GM23338 (cell line): ENCODE data around the gene SARDH. TPM values are rescaled to one million over a fixed set of nuclear protein-coding genes. Genes with fewer than 3 reads are reported as not detected.

Experiments used
- ATAC-seq: fragments of 200-7000 bp; cut with Tn5 transposase; 3 replicates; pipeline ENCODE4 v1.9.1; 2020
- DNase-seq: peaks from one replicate; pipeline ENCODE4 v3.0.0-alpha.2; 2015; ENCODE audit warnings: low spot score
- H2AFZ ChIP-seq: fragments of 200-600 bp; sonication (generic); 2 replicates; pipeline ENCODE4 v1.8.0; 2016; ENCODE audit warnings: antibody characterized with exemption, mild to moderate bottlenecking, moderate library complexity
- H3F3A ChIP-seq: fragments of 200-600 bp; sonication (generic); replicated peaks from 2 replicates; pipeline ENCODE4 v1.8.0; 2017; ENCODE audit warnings: antibody characterized with exemption, mixed run types, low read depth
- H3K27ac ChIP-seq: fragments of 200-600 bp; sonication (generic); 2 replicates; pipeline ENCODE4 v1.6.1; 2016; ENCODE audit warnings: low read depth
- H3K27me3 ChIP-seq: fragments of 200-600 bp; sonication (generic); 2 replicates; pipeline ENCODE4 v1.8.0; 2016; ENCODE audit warnings: mild to moderate bottlenecking, mixed run types, moderate library complexity; ENCODE audit not compliant: insufficient read depth
- H3K36me3 ChIP-seq: fragments of 200-600 bp; sonication (generic); 2 replicates; pipeline ENCODE4 v1.8.0; 2016; ENCODE audit warnings: mild to moderate bottlenecking; ENCODE audit not compliant: insufficient read depth
- H3K4me1 ChIP-seq: fragments of 200-600 bp; sonication (generic); 2 replicates; pipeline ENCODE4 v1.8.0; 2016; ENCODE audit warnings: mild to moderate bottlenecking, moderate library complexity; ENCODE audit not compliant: insufficient read depth
- H3K4me2 ChIP-seq: fragments of 200-600 bp; sonication (generic); 2 replicates; pipeline ENCODE4 v1.7.1; 2017; ENCODE audit warnings: mixed run types
- H3K4me3 ChIP-seq: fragments of 200-600 bp; sonication (generic); 2 replicates; pipeline ENCODE4 v1.6.1; 2016; ENCODE audit warnings: mixed run types
- H3K79me2 ChIP-seq: fragments of 200-600 bp; sonication (generic); replicated peaks from 2 replicates; pipeline ENCODE4 v1.8.0; 2017; ENCODE audit warnings: mild to moderate bottlenecking; ENCODE audit not compliant: insufficient read depth
- H3K9me2 ChIP-seq: fragments of 200-600 bp; sonication (generic); 2 replicates; pipeline ENCODE4 v1.8.0; 2017; ENCODE audit not compliant: insufficient read depth
- H4K20me1 ChIP-seq: fragments of 200-600 bp; sonication (generic); replicated peaks from 2 replicates; pipeline ENCODE4 v1.8.0; 2017; ENCODE audit warnings: mild to moderate bottlenecking; ENCODE audit not compliant: insufficient read depth
- H3K27ac Mint-ChIP-seq: 2 replicates; pipeline ENCODE4 v1.8.0; 2020; ENCODE audit warnings: inconsistent platforms, mild to moderate bottlenecking, moderate library complexity, mixed read lengths
- H3K27me3 Mint-ChIP-seq: 3 replicates; pipeline ENCODE4 v1.8.0; 2022; ENCODE audit warnings: low read depth, mild to moderate bottlenecking, moderate library complexity, mixed read lengths, inconsistent platforms; ENCODE audit not compliant: insufficient read depth, poor library complexity
- H3K36me3 Mint-ChIP-seq: 3 replicates; pipeline ENCODE4 v1.8.0; 2021; ENCODE audit warnings: low read depth, mild to moderate bottlenecking, inconsistent platforms, moderate library complexity, mixed read lengths
- H3K4me1 Mint-ChIP-seq: 3 replicates; pipeline ENCODE4 v1.8.0; 2020; ENCODE audit warnings: mild to moderate bottlenecking, inconsistent platforms, mixed read lengths
- H3K4me3 Mint-ChIP-seq: 3 replicates; pipeline ENCODE4 v1.8.0; 2021; ENCODE audit warnings: moderate library complexity, mild to moderate bottlenecking, inconsistent platforms, mixed read lengths
- H3K9me3 Mint-ChIP-seq: 3 replicates; pipeline ENCODE4 v1.8.0; 2020; ENCODE audit warnings: moderate library complexity, mild to moderate bottlenecking, inconsistent platforms, mixed read lengths
- CREB1 ChIP-seq: fragments of 250-450 bp; sonication (Bioruptor Pico); IDR thresholded peaks from 2 replicates; pipeline ENCODE4 v1.5.0; 2020; ENCODE audit warnings: low read depth, mild to moderate bottlenecking, moderate library complexity
- CTCF ChIP-seq, 2 experiments: fragments of 200-600 bp in 1 of 2; sonication (generic) in 1 of 2; conservative IDR thresholded peaks; 2 replicates each; pipeline versions ENCODE4 v1.5.1 to v1.6.1; 2016 to 2017; ENCODE audit warnings: antibody characterized with exemption in 2 of 2, low read depth in 2 of 2, mild to moderate bottlenecking in 2 of 2, moderate library complexity in 1 of 2
- ETS1 ChIP-seq: IDR thresholded peaks from 2 replicates; pipeline ENCODE4 v1.6.1; 2016; ENCODE audit warnings: antibody characterized with exemption
- EZH2 ChIP-seq: fragments of 200-600 bp; sonication (generic); IDR thresholded peaks from one replicate; pipeline ENCODE4 v1.8.0; 2017; ENCODE audit warnings: antibody characterized with exemption, mild to moderate bottlenecking, low read depth; ENCODE audit not compliant: unreplicated experiment
- EZH2phosphoT487 ChIP-seq: fragments of 200-600 bp; sonication (generic); IDR thresholded peaks from one replicate; pipeline ENCODE4 v1.8.1; 2018; ENCODE audit warnings: antibody characterized with exemption; ENCODE audit not compliant: unreplicated experiment
- JUNB ChIP-seq: IDR thresholded peaks from one replicate; pipeline ENCODE4 v1.6.1; 2016; ENCODE audit warnings: antibody characterized with exemption; ENCODE audit not compliant: unreplicated experiment
- NANOG ChIP-seq: IDR thresholded peaks from 2 replicates; pipeline ENCODE4 v1.6.1; 2016; ENCODE audit warnings: antibody characterized with exemption, borderline replicate concordance
- POLR2AphosphoS5 ChIP-seq: IDR thresholded peaks from 2 replicates; pipeline ENCODE4 v1.6.1; 2016; ENCODE audit warnings: antibody characterized with exemption, low read depth
- REST ChIP-seq: IDR thresholded peaks from one replicate; pipeline ENCODE4 v1.6.1; 2018; ENCODE audit warnings: antibody characterized with exemption; ENCODE audit not compliant: unreplicated experiment
- STAT1 ChIP-seq: IDR thresholded peaks from one replicate; pipeline ENCODE4 v1.6.1; 2016; ENCODE audit warnings: antibody characterized with exemption; ENCODE audit not compliant: unreplicated experiment
- ZNF114 ChIP-seq: fragments of 250-450 bp; sonication (Bioruptor Pico); IDR thresholded peaks from 2 replicates; pipeline ENCODE4 v1.5.0; 2020; ENCODE audit warnings: mild to moderate bottlenecking, moderate library complexity
- ZNF331 ChIP-seq: fragments of 250-450 bp; sonication (Bioruptor Pico); IDR thresholded peaks from 2 replicates; pipeline ENCODE4 v1.5.0; 2020; ENCODE audit warnings: low read depth, mild to moderate bottlenecking, moderate library complexity
- ZNF462 ChIP-seq: fragments of 250-450 bp; sonication (Bioruptor Pico); IDR thresholded peaks from 2 replicates; pipeline ENCODE4 v1.5.0; 2020; ENCODE audit warnings: mild to moderate bottlenecking, moderate library complexity
- polyA plus RNA-seq: library from polyadenylated mRNA; unstranded; fragments of >200 nt; fragmentation: Nextera tagmentation; extraction: Ambion mirVana; gene quantifications from 2 replicates; pipeline ENCODE4 v1.2.1, GENCODE V29; 2016
- total RNA-seq: library from RNA; depleted of rRNA; stranded (reverse); fragments of >200 nt; shearing (Covaris generic); gene quantifications from 2 replicates; pipeline ENCODE4 v1.2.3, GENCODE V29; 2014

Gene SARDH
- total and polyA plus RNA-seq, 2 experiments from 2014 or later = 2.8 to 10.4 TPM

GRCh38 chr9:133785753-133786370 is 47.7 kb upstream of the SARDH start:
- Mint-ChIP-seq H3K27ac (no peak overlapping the region), H3K4me1 (peaks cover 7% of the 10 kb centered on the region), H3K9me3 (no peaks in the 10 kb centered on the region), H3K4me3 (no peak overlapping the region), H3K27me3 (peaks cover 14% of the 10 kb centered on the region), H3K36me3 (peaks cover 4% of the 10 kb centered on the region; the same call in 2 of the 3 replicates)
- H3K36me3 ChIP-seq = no peaks in the 10 kb centered on the region
- ATAC-seq (no peak), DNase-seq (no peak)
- H3K79me2 ChIP-seq = no peaks in the 10 kb centered on the region
- H3K27me3 ChIP-seq = no peaks in the 10 kb centered on the region
- H3K9me2 ChIP-seq = no peaks in the 10 kb centered on the region
- H4K20me1 ChIP-seq = no peaks in the 10 kb centered on the region
- H3K4me2 ChIP-seq = no peak overlapping the region
- H2AFZ ChIP-seq = no peak overlapping the region
- no peak overlapping the region for H3K4me3 ChIP-seq
- no peak overlapping the region for H3K27ac ChIP-seq
- H3K4me1 ChIP-seq = no peaks in the 10 kb centered on the region
- no peaks in the 10 kb centered on the region for H3F3A ChIP-seq
- TF ChIP-seq ZNF462 (CRISPR knock-in tag) = no peak
- no peak for TF ChIP-seq ETS1
- no peak for TF ChIP-seq ZNF114 (CRISPR knock-in tag)
- TF ChIP-seq POLR2AphosphoS5 = no peak
- no peak for TF ChIP-seq EZH2
- no peak for TF ChIP-seq JUNB
- no peak for TF ChIP-seq REST
- no peak for TF ChIP-seq ZNF331
- TF ChIP-seq STAT1 = no peak
- no peak for TF ChIP-seq EZH2phosphoT487
- TF ChIP-seq CTCF (conservative IDR thresholded peaks at IDR 0.05; ENCODE audit: low read depth in 2 of 2) = no peak
- no peak for TF ChIP-seq NANOG
- no peak for TF ChIP-seq CREB1
